Measurements from ENCODE around the gene RRAS. TPM values are rescaled to one million over a fixed set of nuclear protein-coding genes. Genes with fewer than 3 reads are reported as not detected.
A peak's percentile ranks its signal among the peaks of the same experiment; 100 is the strongest.

RRAS gene
- total RNA-seq, 1 experiment from 2014 or later, result 55.9 TPM

DNA sequence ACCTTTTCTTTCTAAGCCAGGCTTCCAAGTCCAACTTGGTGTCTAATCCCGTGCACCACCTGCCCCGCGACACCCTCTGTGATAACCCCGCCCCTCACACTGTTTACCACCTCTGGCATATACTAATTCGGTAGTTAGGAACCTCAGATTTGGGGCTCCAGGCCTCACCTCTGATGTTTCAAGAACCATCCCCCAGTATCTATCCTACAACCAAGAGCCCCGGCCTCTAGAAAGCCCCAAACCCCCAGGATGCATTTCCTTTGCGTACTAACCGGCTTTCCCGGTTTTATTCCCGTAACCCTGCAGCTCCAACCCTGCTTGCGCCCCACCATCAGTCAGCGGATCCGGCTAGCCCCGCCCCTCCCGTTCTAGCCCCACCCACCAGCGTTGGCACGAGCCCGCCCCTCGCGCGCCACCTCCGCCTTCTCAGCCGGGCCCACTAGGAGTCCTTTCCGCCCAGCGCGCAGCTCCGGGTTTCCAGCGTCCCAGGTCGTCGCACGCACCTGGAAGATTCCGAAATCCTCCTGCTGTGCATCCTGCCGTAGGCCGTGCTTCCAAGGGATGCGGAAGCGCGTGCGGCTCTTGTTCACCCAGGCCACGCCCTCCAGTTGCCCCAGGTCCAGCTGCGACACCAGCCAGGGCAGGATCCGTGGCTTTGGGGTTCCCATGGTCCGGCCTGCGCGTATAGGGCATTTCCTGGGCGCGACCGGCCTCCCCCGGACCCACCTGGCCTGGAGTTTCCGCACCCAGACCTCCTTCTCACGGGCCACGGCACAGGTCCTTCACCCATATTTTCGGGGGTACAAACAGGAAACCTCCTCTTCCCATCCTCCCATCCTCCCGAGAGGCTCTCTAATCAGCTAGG is 24.5 kb upstream of the RRAS start:
- H4K20me1 ChIP-seq (ENCODE audit: insufficient read depth), result no peaks in the 10 kb centered on the region
- peak overlapping the region; percentile 91 for H3K9ac ChIP-seq (ENCODE audit: low read length)
- intact Hi-C loops (cut with micrococcal nuclease), result loop anchor here (1.0 kb wide), 1 partner anchor 22 kb away; the partner anchor contains the start of gene SCAF1
- peak overlapping the region; percentile 95 for H3K27ac ChIP-seq (ENCODE audit: low read depth, low read length)
- peak overlapping the region; percentile 78 for H3K4me2 ChIP-seq (ENCODE audit: low read length)
- H2AFZ ChIP-seq (ENCODE audit: low read depth, low read length, poor library complexity, severe bottlenecking), result no peak overlapping the region
- peak; percentile 17 for TF ChIP-seq YY1 (IDR thresholded peaks at IDR 0.05; ENCODE audit: extremely low read depth, insufficient replicate concordance, low read depth, low read length)
- TF ChIP-seq MAX (IDR thresholded peaks at IDR 0.05), result peak; percentile 98
- TF ChIP-seq ZFX (IDR thresholded peaks at IDR 0.05), result no peak
- no peak for TF ChIP-seq FOSL1 (IDR thresholded peaks at IDR 0.05; ENCODE audit: low read depth)
- peak; percentile 96 for TF ChIP-seq SIN3A (IDR thresholded peaks at IDR 0.05; ENCODE audit: low read depth)
- TF ChIP-seq, protein P1, sequence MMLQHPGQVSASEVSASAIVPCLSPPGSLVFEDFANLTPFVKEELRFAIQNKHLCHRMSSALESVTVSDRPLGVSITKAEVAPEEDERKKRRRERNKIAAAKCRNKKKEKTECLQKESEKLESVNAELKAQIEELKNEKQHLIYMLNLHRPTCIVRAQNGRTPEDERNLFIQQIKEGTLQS (IDR thresholded peaks at IDR 0.05), result no peak
- TF ChIP-seq SP1 (IDR thresholded peaks at IDR 0.05; ENCODE audit: low read depth), result peak; percentile 88
- TF ChIP-seq POLR2A (IDR thresholded peaks at IDR 0.05; ENCODE audit: borderline replicate concordance, extremely low read depth, insufficient read depth, insufficient read length), result peak; percentile 43
- TF ChIP-seq SRF (IDR thresholded peaks at IDR 0.05; ENCODE audit: low read depth), result peak; percentile 62; the same call in 1 of the 2 replicates
- TF ChIP-seq TCF7L2 (IDR thresholded peaks at IDR 0.05; ENCODE audit: borderline replicate concordance, extremely low read depth, insufficient read depth, insufficient read length), result peak; percentile 54
- TF ChIP-seq CTCF (IDR thresholded peaks at IDR 0.05 in 2 of 3, conservative IDR thresholded peaks at IDR 0.05 in 1 of 3; ENCODE audit: borderline replicate concordance in 1 of 3, insufficient read depth in 1 of 3, low read depth in 2 of 3, low read length in 2 of 3), result 0 out of 6 replicates have a peak, but pooled peaks of 1 of the 3 experiments have one; percentile 12
- TF ChIP-seq POLR2AphosphoS5 (IDR thresholded peaks at IDR 0.05; ENCODE audit: low read depth, low read length), result peak; percentile 89
- peak; percentile 81; the same call in 1 of the 2 replicates for TF ChIP-seq CBX3 (IDR thresholded peaks at IDR 0.05; ENCODE audit: low read depth)
- peak; percentile 59 for TF ChIP-seq EGR1 (IDR thresholded peaks at IDR 0.05; ENCODE audit: low read depth)
- H3K36me3 ChIP-seq (ENCODE audit: control insufficient read depth in 1 of 2, insufficient read depth in 2 of 2, low read length in 2 of 2), result peaks cover 8 to 39% of the 10 kb centered on the region in 2 experiments
- BruUV-seq (replicated peaks), result no TSS peak
- ATAC-seq (peak; percentile 82), DNase-seq (ENCODE audit: low read depth, low spot score) (peak; percentile 94)
- ChIA-PET CTCF (interaction anchor here (0.8 to 2.2 kb wide), 6 partner anchors 11 to 94 kb away, joined by 3 to 6 read pairs (median 4); partner anchors contain the start of genes PRMT1, RRAS and SCAF1), RAD21 (ENCODE audit: low non-redundant PET in 1 of 2, low total read pairs in 2 of 2, uncharacterized antibody in 2 of 2, unreplicated experiment in 2 of 2) (no interaction called here), POLR2A (interaction anchor here (1.1 to 2.9 kb wide), 7 partner anchors 8 to 186 kb away, joined by 3 to 53 read pairs (median 9); partner anchors contain the start of genes PRMT1, RRAS and SCAF1)
- H3K9me3 ChIP-seq (ENCODE audit: control insufficient read depth in 1 of 2, insufficient read depth in 1 of 2, low read depth in 1 of 2, low read length in 2 of 2), result no peaks in the 10 kb centered on the region
- H3K4me1 ChIP-seq (ENCODE audit: control insufficient read depth in 1 of 2, insufficient read depth in 2 of 2, low read length in 2 of 2), result peaks cover 6 to 25% of the 10 kb centered on the region in 2 experiments; a peak in 3 of 4 replicates
- H3K27me3 ChIP-seq (ENCODE audit: insufficient read depth, low read length), result no peaks in the 10 kb centered on the region
- peaks cover 58% of the 10 kb centered on the region for H3K79me2 ChIP-seq (ENCODE audit: insufficient read depth, low read length)
- no peaks in the 10 kb centered on the region for H3K9me2 ChIP-seq (ENCODE audit: insufficient read depth)
- H3K4me3 ChIP-seq (replicated peaks in 1 of 2; ENCODE audit: low read depth in 1 of 2, low read length in 2 of 2), result peak overlapping the region; percentile 90 to 95

Measured in HCT116 (cell line).